WTC11 (cell line): ENCODE results near the gene XIRP1. TPM values are rescaled to one million over a fixed set of nuclear protein-coding genes. Genes with fewer than 3 reads are reported as not detected.

Experiments
- ATAC-seq: fragments of 200-7000 bp; cut with Tn5 transposase; 2 replicates; pipeline ENCODE4 v1.10.0; 2021; ENCODE audit warnings: mild to moderate bottlenecking, moderate library complexity
- CTCF ChIA-PET: fragments of 300-600 bp; sonication (Branson Sonifier 250); formaldehyde crosslinking; loops from one replicate; lab custom pipeline; 2021; ENCODE audit warnings: antibody characterized with exemption; lab: Charles Lee
- POLR2A ChIA-PET: fragments of 350-600 bp; sonication (Branson Sonifier 250); formaldehyde crosslinking; loops from one replicate; lab custom pipeline; 2021; ENCODE audit warnings: antibody characterized with exemption; lab: Charles Lee
- DNase-seq: peaks from one replicate; pipeline ENCODE4 v3.0.0; 2021; ENCODE audit warnings: low spot score
- H3K27ac Mint-ChIP-seq: 2 replicates; pipeline ENCODE4 v1.8.0; 2021; ENCODE audit warnings: mixed read lengths
- H3K27me3 Mint-ChIP-seq: 2 replicates; pipeline ENCODE4 v1.8.0; 2021; ENCODE audit warnings: low read depth, mild to moderate bottlenecking, moderate library complexity, mixed read lengths
- H3K36me3 Mint-ChIP-seq: 2 replicates; pipeline ENCODE4 v1.8.0; 2021; ENCODE audit warnings: mixed read lengths
- H3K4me1 Mint-ChIP-seq: 2 replicates; pipeline ENCODE4 v1.8.0; 2022; ENCODE audit warnings: mixed read lengths
- H3K4me3 Mint-ChIP-seq: 2 replicates; pipeline ENCODE4 v1.8.0; 2021; ENCODE audit warnings: mild to moderate bottlenecking, moderate library complexity, mixed read lengths
- H3K9me3 Mint-ChIP-seq: 2 replicates; pipeline ENCODE4 v1.8.0; 2021; ENCODE audit warnings: mixed read lengths
- ATF2 ChIP-seq: sonication (generic); formaldehyde crosslinking; IDR thresholded peaks from 2 replicates; pipeline ENCODE4 v1.8.1; 2022; ENCODE audit warnings: low read depth, missing genetic modification reagents, borderline replicate concordance
- ETV6 ChIP-seq: sonication (generic); formaldehyde crosslinking; IDR thresholded peaks from 2 replicates; pipeline ENCODE4 v1.8.1; 2022; ENCODE audit warnings: mild to moderate bottlenecking, missing genetic modification reagents
- GABPB1 ChIP-seq: sonication (generic); formaldehyde crosslinking; IDR thresholded peaks from 2 replicates; pipeline ENCODE4 v1.8.1; 2023; ENCODE audit warnings: mild to moderate bottlenecking, missing genetic modification reagents
- IRF1 ChIP-seq: sonication (generic); formaldehyde crosslinking; IDR thresholded peaks from 2 replicates; pipeline ENCODE4 v1.8.0; 2023; ENCODE audit warnings: missing genetic modification reagents
- MAX ChIP-seq: sonication (generic); formaldehyde crosslinking; IDR thresholded peaks from 2 replicates; pipeline ENCODE4 v1.8.0; 2022; ENCODE audit warnings: mild to moderate bottlenecking, missing genetic modification reagents
- NFYB ChIP-seq: sonication (generic); formaldehyde crosslinking; conservative IDR thresholded peaks from 2 replicates; pipeline ENCODE4 v1.8.0; 2022; ENCODE audit warnings: low read depth, missing genetic modification reagents
- TEAD4 ChIP-seq: sonication (generic); formaldehyde crosslinking; IDR thresholded peaks from 2 replicates; pipeline ENCODE4 v1.8.0; 2022; ENCODE audit warnings: mild to moderate bottlenecking, missing genetic modification reagents
- ZNF281 ChIP-seq: sonication (generic); formaldehyde crosslinking; IDR thresholded peaks from 2 replicates; pipeline ENCODE4 v1.8.0; 2023; ENCODE audit warnings: mild to moderate bottlenecking, missing genetic modification reagents
- ZNF416 ChIP-seq: fragments of 250-450 bp; sonication (Bioruptor Pico); IDR thresholded peaks from 2 replicates; pipeline ENCODE4 v1.9.0; 2021; ENCODE audit warnings: mild to moderate bottlenecking, inconsistent platforms
- ZNF671 ChIP-seq: fragments of 250-450 bp; sonication (Bioruptor Pico); IDR thresholded peaks from 2 replicates; pipeline ENCODE4 v1.8.0; 2021; ENCODE audit warnings: mild to moderate bottlenecking
- total RNA-seq: library from RNA; stranded (reverse); gene quantifications from 3 replicates; pipeline ENCODE4 v1.2.3, GENCODE V29; 2021
- TF ChIP-seq, protein P1 (sequence below): fragments of 250-450 bp; sonication (Bioruptor Pico); IDR thresholded peaks from 2 replicates; pipeline ENCODE4 v2.1.2; 2022; ENCODE audit warnings: mild to moderate bottlenecking, moderate library complexity
- TF ChIP-seq, protein P2 (sequence below): fragments of 250-450 bp; sonication (Bioruptor Pico); IDR thresholded peaks from 2 replicates; pipeline ENCODE4 v1.8.0; 2021; ENCODE audit warnings: mild to moderate bottlenecking
- TF ChIP-seq, protein P3 (sequence below): sonication (generic); formaldehyde crosslinking; IDR thresholded peaks from 2 replicates; pipeline ENCODE4 v1.8.1; 2023; ENCODE audit warnings: mild to moderate bottlenecking, missing genetic modification reagents, moderate library complexity
- TF ChIP-seq, protein P4 (sequence below): sonication (generic); formaldehyde crosslinking; IDR thresholded peaks from 2 replicates; pipeline ENCODE4 v1.8.0; 2022; ENCODE audit warnings: mild to moderate bottlenecking, missing genetic modification reagents
- TF ChIP-seq, protein P5 (sequence below): fragments of 200-600 bp; IDR thresholded peaks from 2 replicates; pipeline ENCODE4 v1.8.0; 2022; ENCODE audit warnings: antibody characterized with exemption

Gene XIRP1
- total RNA-seq, 1 experiment from 2014 or later: not detected

- TF ChIP-seq, protein P1, sequence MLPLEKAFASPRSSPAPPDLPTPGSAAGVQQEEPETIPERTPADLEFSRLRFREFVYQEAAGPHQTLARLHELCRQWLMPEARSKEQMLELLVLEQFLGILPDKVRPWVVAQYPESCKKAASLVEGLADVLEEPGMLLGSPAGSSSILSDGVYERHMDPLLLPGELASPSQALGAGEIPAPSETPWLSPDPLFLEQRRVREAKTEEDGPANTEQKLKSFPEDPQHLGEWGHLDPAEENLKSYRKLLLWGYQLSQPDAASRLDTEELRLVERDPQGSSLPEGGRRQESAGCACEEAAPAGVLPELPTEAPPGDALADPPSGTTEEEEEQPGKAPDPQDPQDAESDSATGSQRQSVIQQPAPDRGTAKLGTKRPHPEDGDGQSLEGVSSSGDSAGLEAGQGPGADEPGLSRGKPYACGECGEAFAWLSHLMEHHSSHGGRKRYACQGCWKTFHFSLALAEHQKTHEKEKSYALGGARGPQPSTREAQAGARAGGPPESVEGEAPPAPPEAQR: no peak
- TF ChIP-seq GABPB1 (CRISPR knock-in tag): no peak
- no peak for TF ChIP-seq IRF1 (CRISPR knock-in tag)
- no peak for TF ChIP-seq ZNF416 (CRISPR knock-in tag)
- TF ChIP-seq NFYB: no peak
These were observed 35.0 kb downstream of the XIRP1 start (continued) for GRCh38 chr3:39157359-39157758.

- DNase-seq (no peak), ATAC-seq (no peak)
- ChIA-PET CTCF (interaction anchor here (0.8 kb wide), 1 partner anchor 132 kb away, joined by 4 read pairs; no protein-coding TSS in a partner anchor), POLR2A (interaction anchor here (0.6 kb wide), 1 partner anchor 49 kb away, joined by 3 read pairs; the partner anchor contains the start of genes GORASP1 and TTC21A)
- peaks cover 50% of the 10 kb centered on the region for H3K4me1 Mint-ChIP-seq
- no peak overlapping the region for H3K27ac Mint-ChIP-seq
- no peaks in the 10 kb centered on the region for H3K36me3 Mint-ChIP-seq
- TF ChIP-seq, protein P2, sequence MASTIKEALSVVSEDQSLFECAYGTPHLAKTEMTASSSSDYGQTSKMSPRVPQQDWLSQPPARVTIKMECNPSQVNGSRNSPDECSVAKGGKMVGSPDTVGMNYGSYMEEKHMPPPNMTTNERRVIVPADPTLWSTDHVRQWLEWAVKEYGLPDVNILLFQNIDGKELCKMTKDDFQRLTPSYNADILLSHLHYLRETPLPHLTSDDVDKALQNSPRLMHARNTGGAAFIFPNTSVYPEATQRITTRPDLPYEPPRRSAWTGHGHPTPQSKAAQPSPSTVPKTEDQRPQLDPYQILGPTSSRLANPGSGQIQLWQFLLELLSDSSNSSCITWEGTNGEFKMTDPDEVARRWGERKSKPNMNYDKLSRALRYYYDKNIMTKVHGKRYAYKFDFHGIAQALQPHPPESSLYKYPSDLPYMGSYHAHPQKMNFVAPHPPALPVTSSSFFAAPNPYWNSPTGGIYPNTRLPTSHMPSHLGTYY (CRISPR knock-in tag): no peak
- TF ChIP-seq ETV6 (CRISPR knock-in tag) (no peak), ATF2 (CRISPR knock-in tag) (no peak), MAX (CRISPR knock-in tag) (no peak)
- TF ChIP-seq, protein P3, sequence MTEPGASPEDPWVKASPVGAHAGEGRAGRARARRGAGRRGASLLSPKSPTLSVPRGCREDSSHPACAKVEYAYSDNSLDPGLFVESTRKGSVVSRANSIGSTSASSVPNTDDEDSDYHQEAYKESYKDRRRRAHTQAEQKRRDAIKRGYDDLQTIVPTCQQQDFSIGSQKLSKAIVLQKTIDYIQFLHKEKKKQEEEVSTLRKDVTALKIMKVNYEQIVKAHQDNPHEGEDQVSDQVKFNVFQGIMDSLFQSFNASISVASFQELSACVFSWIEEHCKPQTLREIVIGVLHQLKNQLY (CRISPR knock-in tag): no peak
- no peaks in the 10 kb centered on the region for H3K27me3 Mint-ChIP-seq
- H3K4me3 Mint-ChIP-seq: no peak overlapping the region
- no peaks in the 10 kb centered on the region for H3K9me3 Mint-ChIP-seq
These were observed 36.0 kb downstream of the XIRP1 start for GRCh38 chr3:39156421-39156820.

DNA sequence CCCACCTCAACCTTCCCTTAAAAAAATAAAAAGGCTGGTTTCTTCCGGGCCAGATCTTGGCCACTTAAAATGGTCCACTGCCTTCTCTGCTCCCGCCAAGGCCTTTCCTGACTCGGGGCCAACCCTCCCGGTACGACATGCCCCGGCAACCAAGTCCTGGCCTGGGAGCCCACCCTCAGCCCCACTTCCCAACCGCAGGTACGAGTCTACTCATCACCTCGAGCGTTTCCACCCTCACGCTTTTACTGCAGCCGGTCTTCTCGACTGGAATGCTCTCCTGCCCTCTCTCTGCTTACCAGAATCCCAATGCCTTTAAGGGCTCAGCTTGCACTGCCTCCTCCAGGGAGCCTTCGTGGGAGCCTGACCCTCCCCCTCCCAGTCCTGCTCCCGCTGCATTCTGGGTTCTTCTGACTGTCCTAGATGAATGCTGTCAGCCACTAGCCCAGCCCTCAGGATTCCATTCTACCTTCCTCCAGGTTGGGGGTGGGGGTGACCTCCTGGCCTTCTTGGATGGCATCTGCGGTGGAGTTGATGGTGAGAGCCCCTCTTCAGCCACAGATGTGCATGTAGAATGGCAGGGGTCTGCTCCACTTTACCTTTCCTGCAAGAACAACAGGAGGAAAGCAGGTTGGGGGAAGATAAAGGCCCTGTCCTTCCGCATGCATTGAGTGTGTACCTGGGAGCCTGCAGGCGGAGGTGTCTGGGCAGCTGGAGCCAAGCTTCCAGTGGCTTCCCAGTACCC is 37.9 kb downstream of the XIRP1 start:
- peak overlapping the region; percentile 84 for H3K4me3 Mint-ChIP-seq
- H3K27ac Mint-ChIP-seq: peak overlapping the region; percentile 98
- no peaks in the 10 kb centered on the region for H3K27me3 Mint-ChIP-seq
- H3K36me3 Mint-ChIP-seq: no peaks in the 10 kb centered on the region
- H3K4me1 Mint-ChIP-seq: peaks cover 65% of the 10 kb centered on the region
- no peaks in the 10 kb centered on the region for H3K9me3 Mint-ChIP-seq
- DNase-seq (peak; percentile 86), ATAC-seq (peak; percentile 65)
- CTCF ChIA-PET: interaction anchor here (0.7 to 2.0 kb wide), 3 partner anchors 29 to 134 kb away, joined by 3 to 9 read pairs (median 3); no protein-coding TSS in a partner anchor
- POLR2A ChIA-PET: interaction anchor here (0.6 to 1.5 kb wide), 4 partner anchors 11 to 134 kb away, joined by 4 to 8 read pairs (median 4); no protein-coding TSS in a partner anchor
- TF ChIP-seq, protein P4, sequence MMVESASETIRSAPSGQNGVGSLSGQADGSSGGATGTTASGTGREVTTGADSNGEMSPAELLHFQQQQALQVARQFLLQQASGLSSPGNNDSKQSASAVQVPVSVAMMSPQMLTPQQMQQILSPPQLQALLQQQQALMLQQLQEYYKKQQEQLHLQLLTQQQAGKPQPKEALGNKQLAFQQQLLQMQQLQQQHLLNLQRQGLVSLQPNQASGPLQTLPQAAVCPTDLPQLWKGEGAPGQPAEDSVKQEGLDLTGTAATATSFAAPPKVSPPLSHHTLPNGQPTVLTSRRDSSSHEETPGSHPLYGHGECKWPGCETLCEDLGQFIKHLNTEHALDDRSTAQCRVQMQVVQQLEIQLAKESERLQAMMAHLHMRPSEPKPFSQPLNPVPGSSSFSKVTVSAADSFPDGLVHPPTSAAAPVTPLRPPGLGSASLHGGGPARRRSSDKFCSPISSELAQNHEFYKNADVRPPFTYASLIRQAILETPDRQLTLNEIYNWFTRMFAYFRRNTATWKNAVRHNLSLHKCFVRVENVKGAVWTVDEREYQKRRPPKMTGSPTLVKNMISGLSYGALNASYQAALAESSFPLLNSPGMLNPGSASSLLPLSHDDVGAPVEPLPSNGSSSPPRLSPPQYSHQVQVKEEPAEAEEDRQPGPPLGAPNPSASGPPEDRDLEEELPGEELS (CRISPR knock-in tag): peak; percentile 39; the same call in 1 of the 2 replicates
- no peak for TF ChIP-seq TEAD4 (CRISPR knock-in tag)
- TF ChIP-seq ZNF671: no peak
- TF ChIP-seq ZNF281 (CRISPR knock-in tag): peak; percentile 96
- TF ChIP-seq, protein P5, sequence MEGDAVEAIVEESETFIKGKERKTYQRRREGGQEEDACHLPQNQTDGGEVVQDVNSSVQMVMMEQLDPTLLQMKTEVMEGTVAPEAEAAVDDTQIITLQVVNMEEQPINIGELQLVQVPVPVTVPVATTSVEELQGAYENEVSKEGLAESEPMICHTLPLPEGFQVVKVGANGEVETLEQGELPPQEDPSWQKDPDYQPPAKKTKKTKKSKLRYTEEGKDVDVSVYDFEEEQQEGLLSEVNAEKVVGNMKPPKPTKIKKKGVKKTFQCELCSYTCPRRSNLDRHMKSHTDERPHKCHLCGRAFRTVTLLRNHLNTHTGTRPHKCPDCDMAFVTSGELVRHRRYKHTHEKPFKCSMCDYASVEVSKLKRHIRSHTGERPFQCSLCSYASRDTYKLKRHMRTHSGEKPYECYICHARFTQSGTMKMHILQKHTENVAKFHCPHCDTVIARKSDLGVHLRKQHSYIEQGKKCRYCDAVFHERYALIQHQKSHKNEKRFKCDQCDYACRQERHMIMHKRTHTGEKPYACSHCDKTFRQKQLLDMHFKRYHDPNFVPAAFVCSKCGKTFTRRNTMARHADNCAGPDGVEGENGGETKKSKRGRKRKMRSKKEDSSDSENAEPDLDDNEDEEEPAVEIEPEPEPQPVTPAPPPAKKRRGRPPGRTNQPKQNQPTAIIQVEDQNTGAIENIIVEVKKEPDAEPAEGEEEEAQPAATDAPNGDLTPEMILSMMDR: no peak
